ENCODE data around the gene INO80D.

- TF ChIP-seq CTCF (IDR thresholded peaks at IDR 0.05) (no peak), POLR2A (IDR thresholded peaks at IDR 0.05) (no peak)
Measured at GRCh38 chr2:205998583-205998982, 87.4 kb downstream of the INO80D start.
